OCI-LY7 (cell line): ENCODE measurements around the gene MICAL3. TPM values are rescaled to one million over a fixed set of nuclear protein-coding genes. Genes with fewer than 3 reads are reported as not detected.
"Not testable (repeated sequence)": the region's sequence is repeated elsewhere in the genome, so short reads cannot be mapped to it uniquely, and the experiment has no call there.

Source experiments
- BruUV-seq: library from RNA; stranded (reverse); fragments of 400-500 nt; replicated peaks from 2 replicates; lab custom pipeline; 2021; lab: Mats Ljungman, UMichigan
- CTCF ChIA-PET: fragments of 300-600 bp; sonication (Branson Sonifier 250); formaldehyde crosslinking; loops from one replicate; lab custom pipeline; 2022; ENCODE audit warnings: antibody characterized with exemption; ENCODE audit not compliant: unreplicated experiment; lab: Charles Lee
- POLR2A ChIA-PET: fragments of 300-600 bp; sonication (Branson Sonifier 250); formaldehyde crosslinking; loops from one replicate; lab custom pipeline; 2022; ENCODE audit warnings: antibody characterized with exemption; lab: Charles Lee
- DNase-seq: peaks from one replicate; pipeline ENCODE4 v3.0.0-alpha.2; 2015; ENCODE audit warnings: low spot score
- H2AFZ ChIP-seq: fragments of 200-600 bp; sonication (generic), shearing (Covaris generic); 2 replicates; pipeline ENCODE4 v1.6.1; 2014; ENCODE audit warnings: mild to moderate bottlenecking, antibody characterized with exemption, low read length, moderate library complexity
- H3K27ac ChIP-seq: fragments of 200-600 bp; sonication (generic); 2 replicates; pipeline ENCODE4 v1.5.1; 2014; ENCODE audit warnings: mixed run types, low read depth, mild to moderate bottlenecking, moderate library complexity, low read length, inconsistent platforms; ENCODE audit not compliant: poor library complexity, severe bottlenecking
- H3K36me3 ChIP-seq: fragments of 200-600 bp; sonication (generic); 2 replicates; pipeline ENCODE4 v1.6.1; 2014; ENCODE audit warnings: mild to moderate bottlenecking, antibody characterized with exemption, low read length, moderate library complexity, mixed read lengths; ENCODE audit not compliant: insufficient read depth
- H3K4me1 ChIP-seq: fragments of 200-600 bp; sonication (generic); 2 replicates; pipeline ENCODE4 v1.5.1; 2014; ENCODE audit warnings: mild to moderate bottlenecking, low read length; ENCODE audit not compliant: insufficient read depth, poor library complexity, severe bottlenecking
- H3K4me2 ChIP-seq: fragments of 200-600 bp; sonication (generic); 2 replicates; pipeline ENCODE4 v1.6.1; 2014; ENCODE audit warnings: mild to moderate bottlenecking, low read length
- H3K4me3 ChIP-seq: fragments of 200-600 bp; sonication (generic); 2 replicates; pipeline ENCODE4 v1.5.1; 2014; ENCODE audit warnings: mild to moderate bottlenecking, low read depth, low read length; ENCODE audit not compliant: poor library complexity, severe bottlenecking
- H3K79me2 ChIP-seq: fragments of 200-600 bp; sonication (generic); 2 replicates; pipeline ENCODE4 v1.6.1; 2016; ENCODE audit warnings: low read depth, mild to moderate bottlenecking, low read length, moderate library complexity, mixed read lengths; ENCODE audit not compliant: insufficient read depth
- H3K9me2 ChIP-seq: fragments of 200-600 bp; sonication (generic); 2 replicates; pipeline ENCODE4 v1.6.1; 2016; ENCODE audit warnings: mild to moderate bottlenecking, low read length, mixed read lengths; ENCODE audit not compliant: insufficient read depth
- H3K9me3 ChIP-seq: fragments of 200-600 bp; sonication (generic); 2 replicates; pipeline ENCODE4 v1.6.1; 2014; ENCODE audit warnings: mild to moderate bottlenecking, mixed run types, low read length, mixed read lengths
- H4K20me1 ChIP-seq: fragments of 200-600 bp; sonication (generic); 2 replicates; pipeline ENCODE4 v1.6.1; 2014; ENCODE audit warnings: mild to moderate bottlenecking, antibody characterized with exemption, low read length, moderate library complexity, mixed read lengths; ENCODE audit not compliant: insufficient read depth
- EZH2phosphoT487 ChIP-seq: fragments of 200-600 bp; sonication (generic); IDR thresholded peaks from 2 replicates; pipeline ENCODE4 v1.6.1; 2018; ENCODE audit warnings: low read depth, borderline replicate concordance, mild to moderate bottlenecking, mixed run types, antibody characterized with exemption, low read length, moderate library complexity, mixed read lengths
- intact Hi-C: fragments of 100-400 bp; cut with micrococcal nuclease; formaldehyde crosslinking; loops from one replicate; pipeline ENCODE4 v1.10.0; 2022; ENCODE audit not compliant: unreplicated experiment
- total RNA-seq, 2 experiments: library from RNA; depleted of rRNA in 1 of 2; stranded (reverse); fragments of >200 nt in 1 of 2; shearing (Covaris generic) in 1 of 2; gene quantifications; 2 replicates each; pipeline ENCODE4 v1.2.3, GENCODE V29; 2014 to 2022
- TF ChIP-seq, protein P1 (sequence below): fragments of 200-600 bp; sonication (generic); conservative IDR thresholded peaks from 2 replicates; pipeline ENCODE4 v1.5.1; 2014; ENCODE audit warnings: mild to moderate bottlenecking, antibody characterized with exemption, low read length, moderate library complexity, mixed read lengths

MICAL3 gene
- total RNA-seq, 2 experiments from 2014 or later, result 80.9 to 210 TPM

DNA sequence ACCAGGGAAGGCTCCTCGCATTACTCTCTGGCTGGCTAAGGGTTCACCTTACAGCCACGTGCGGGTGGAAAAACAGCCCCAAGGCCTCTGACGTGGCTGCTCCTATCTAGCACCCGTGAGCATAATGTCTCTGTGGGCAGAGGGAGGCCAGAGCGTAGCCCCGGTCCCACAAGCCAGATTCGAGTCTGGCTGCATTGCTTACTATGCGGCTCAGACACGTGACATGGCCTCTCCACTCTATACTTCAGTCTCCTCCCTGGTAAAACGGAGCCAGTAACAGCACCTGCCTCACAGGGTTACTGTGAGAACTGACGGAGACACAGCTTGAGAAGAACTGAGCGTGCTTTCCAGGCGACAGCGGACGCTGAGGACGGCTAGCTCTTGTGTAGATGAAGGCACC is 144.3 kb downstream of the MICAL3 start:
- BruUV-seq, result no TSS peak

DNA sequence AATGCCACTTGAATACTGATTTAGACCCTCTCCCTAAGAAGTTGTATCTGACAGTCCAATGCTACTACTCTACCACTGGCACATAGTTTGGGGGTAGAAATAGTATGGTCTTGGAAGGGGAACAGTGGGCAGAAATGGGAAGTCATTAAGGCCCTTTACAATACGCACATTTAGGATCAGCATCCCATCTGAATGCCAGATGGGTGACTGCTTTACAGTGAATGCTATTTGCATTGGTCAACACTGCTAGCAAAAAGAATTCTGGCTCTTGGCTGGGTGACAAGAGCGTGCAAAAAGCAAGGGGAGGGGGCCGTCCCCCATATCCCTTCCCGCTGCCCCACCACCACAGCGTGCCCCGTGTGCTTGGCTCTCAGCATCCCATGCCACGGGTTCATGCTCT is 145.4 kb downstream of the MICAL3 start:
- H3K36me3 ChIP-seq, result peaks cover 95% of the 10 kb centered on the region
- intact Hi-C loops, result no loop called here
- no peaks in the 10 kb centered on the region for H3K79me2 ChIP-seq
- BruUV-seq, result no TSS peak
- ChIA-PET POLR2A (interaction anchor here (1.0 kb wide), 1 partner anchor 10 kb away, joined by 4 read pairs; no protein-coding TSS in a partner anchor), CTCF (interaction anchor here (0.6 kb wide), 1 partner anchor 53 kb away, joined by 3 read pairs; no protein-coding TSS in a partner anchor)
- H3K27ac ChIP-seq, result no peak overlapping the region
- no peak overlapping the region for H2AFZ ChIP-seq
- no peak overlapping the region for H3K4me2 ChIP-seq
- no peaks in the 10 kb centered on the region for H3K4me1 ChIP-seq
- H4K20me1 ChIP-seq, result no peaks in the 10 kb centered on the region
- no peaks in the 10 kb centered on the region for H3K9me2 ChIP-seq
- no peak for TF ChIP-seq EZH2phosphoT487
- TF ChIP-seq, protein P1, sequence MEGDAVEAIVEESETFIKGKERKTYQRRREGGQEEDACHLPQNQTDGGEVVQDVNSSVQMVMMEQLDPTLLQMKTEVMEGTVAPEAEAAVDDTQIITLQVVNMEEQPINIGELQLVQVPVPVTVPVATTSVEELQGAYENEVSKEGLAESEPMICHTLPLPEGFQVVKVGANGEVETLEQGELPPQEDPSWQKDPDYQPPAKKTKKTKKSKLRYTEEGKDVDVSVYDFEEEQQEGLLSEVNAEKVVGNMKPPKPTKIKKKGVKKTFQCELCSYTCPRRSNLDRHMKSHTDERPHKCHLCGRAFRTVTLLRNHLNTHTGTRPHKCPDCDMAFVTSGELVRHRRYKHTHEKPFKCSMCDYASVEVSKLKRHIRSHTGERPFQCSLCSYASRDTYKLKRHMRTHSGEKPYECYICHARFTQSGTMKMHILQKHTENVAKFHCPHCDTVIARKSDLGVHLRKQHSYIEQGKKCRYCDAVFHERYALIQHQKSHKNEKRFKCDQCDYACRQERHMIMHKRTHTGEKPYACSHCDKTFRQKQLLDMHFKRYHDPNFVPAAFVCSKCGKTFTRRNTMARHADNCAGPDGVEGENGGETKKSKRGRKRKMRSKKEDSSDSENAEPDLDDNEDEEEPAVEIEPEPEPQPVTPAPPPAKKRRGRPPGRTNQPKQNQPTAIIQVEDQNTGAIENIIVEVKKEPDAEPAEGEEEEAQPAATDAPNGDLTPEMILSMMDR, result no peak
- H3K4me3 ChIP-seq, result no peak overlapping the region
- H3K9me3 ChIP-seq, result no peaks in the 10 kb centered on the region
- DNase-seq, result no peak

More for the DNA sequence above, 144.3 kb downstream of the MICAL3 start:
- H3K36me3 ChIP-seq, result peaks cover 95% of the 10 kb centered on the region
- H3K9me3 ChIP-seq, result no peaks in the 10 kb centered on the region
- H3K27ac ChIP-seq, result no peak overlapping the region
- no peaks in the 10 kb centered on the region for H3K4me1 ChIP-seq
- POLR2A ChIA-PET, result no interaction called here
- no peaks in the 10 kb centered on the region for H3K79me2 ChIP-seq
- H4K20me1 ChIP-seq, result no peaks in the 10 kb centered on the region
- no peaks in the 10 kb centered on the region for H3K9me2 ChIP-seq
- TF ChIP-seq EZH2phosphoT487, result no peak
- TF ChIP-seq, protein P1, result no peak
- no peak overlapping the region for H2AFZ ChIP-seq
- CTCF ChIA-PET, result no interaction called here
- intact Hi-C loops, result no loop called here
- no peak for DNase-seq
- no peak overlapping the region for H3K4me2 ChIP-seq
- no peak overlapping the region for H3K4me3 ChIP-seq

DNA sequence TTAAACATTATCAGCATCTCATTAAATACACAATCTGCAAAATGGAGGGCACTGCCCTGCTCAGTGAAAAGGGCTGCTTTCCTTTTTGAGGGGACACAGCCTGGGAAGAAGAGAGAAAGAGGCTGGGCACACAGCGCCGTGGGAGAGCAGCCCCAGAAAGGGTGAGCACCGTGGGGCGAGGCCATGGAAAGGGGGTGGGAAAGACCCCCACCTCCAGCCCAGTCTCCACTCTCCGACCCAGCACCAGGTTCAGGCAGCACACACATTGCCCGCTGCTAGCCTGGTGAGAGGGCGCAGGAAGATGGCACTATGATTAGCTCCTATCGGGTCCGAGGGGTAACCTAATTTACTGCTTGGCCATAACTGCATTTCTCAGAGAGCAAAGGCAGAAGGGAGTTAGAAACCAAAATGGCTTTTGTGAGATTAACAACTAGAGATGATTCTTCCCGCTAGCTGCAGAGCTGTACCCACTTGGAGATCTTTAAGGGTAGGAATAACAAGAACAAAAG is 146.1 kb downstream of the MICAL3 start:
- Histone ChIP-seq H3K9me2 (no peaks in the 10 kb centered on the region), H3K36me3 (peaks cover 95% of the 10 kb centered on the region), H2AFZ (no peak overlapping the region), H3K4me2 (no peak overlapping the region), H3K4me1 (no peaks in the 10 kb centered on the region), H3K79me2 (no peaks in the 10 kb centered on the region), H3K4me3 (no peak overlapping the region), H3K9me3 (no peaks in the 10 kb centered on the region), H4K20me1 (no peaks in the 10 kb centered on the region), H3K27ac (no peak overlapping the region)
- CTCF ChIA-PET, result no interaction called here
- DNase-seq, result no peak
- POLR2A ChIA-PET, result no interaction called here
- intact Hi-C loops, result no loop called here
- no TSS peak for BruUV-seq
- TF ChIP-seq, protein P1, result no peak
- TF ChIP-seq EZH2phosphoT487, result no peak

- H3K79me2 ChIP-seq, H3K9me2 ChIP-seq, H3K4me3 ChIP-seq, H4K20me1 ChIP-seq, H3K9me3 ChIP-seq, CTCF ChIA-PET, BruUV-seq, DNase-seq, H3K4me1 ChIP-seq, POLR2A ChIA-PET, H2AFZ ChIP-seq, H3K4me2 ChIP-seq, H3K27ac ChIP-seq: not testable (repeated sequence)
- peaks cover 95% of the 10 kb centered on the region for H3K36me3 ChIP-seq
- intact Hi-C loops, result loop anchor here (2.0 kb wide), 1 partner anchor 200 kb away; the partner anchor contains the start of gene PEX26
These were observed 147.2 kb downstream of the MICAL3 start for GRCh38 chr22:17876878-17877855.
